IMR-90 (cell line): ENCODE data around the gene BRD1. TPM values are rescaled to one million over a fixed set of nuclear protein-coding genes. Genes with fewer than 3 reads are reported as not detected.
A peak's percentile ranks its signal among the peaks of the same experiment; 100 is the strongest.

Experiments used
- ATAC-seq: fragments of 200-7000 bp; cut with Tn5 transposase; 2 replicates; pipeline ENCODE4 v1.9.1; 2020; ENCODE audit warnings: low read depth, mild to moderate bottlenecking, moderate library complexity
- BruUV-seq: library from RNA; stranded (reverse); fragments of 400-500 nt; replicated peaks from 2 replicates; lab custom pipeline; 2021; lab: Mats Ljungman, UMichigan
- CTCF ChIA-PET: fragments of 300-600 bp; formaldehyde crosslinking; extraction: SDS; loops from one replicate; lab custom pipeline; 2021; ENCODE audit warnings: antibody characterized with exemption; lab: Yijun Ruan, JAX
- POLR2A ChIA-PET: fragments of 300-600 bp; sonication (Branson Sonifier 250); formaldehyde crosslinking; loops from one replicate; lab custom pipeline; 2022; ENCODE audit warnings: antibody characterized with exemption; ENCODE audit not compliant: unreplicated experiment; lab: Charles Lee
- DNase-seq: peaks from one replicate; pipeline ENCODE4 v3.0.0; 2013
- H2AFZ ChIP-seq: replicated peaks from 2 replicates; pipeline ENCODE3; 2013; ENCODE audit warnings: low read length, mild to moderate bottlenecking; ENCODE audit not compliant: poor library complexity
- H2AK5ac ChIP-seq: 2 replicates; pipeline ENCODE4 v1.6.1; 2013; ENCODE audit warnings: low read depth, low read length, inconsistent platforms
- H2AK9ac ChIP-seq: replicated peaks from 2 replicates; pipeline ENCODE3; 2013; ENCODE audit warnings: mild to moderate bottlenecking, low read depth, low read length, moderate library complexity; ENCODE audit not compliant: poor library complexity
- H2BK120ac ChIP-seq: 2 replicates; pipeline ENCODE4 v1.6.1; 2013; ENCODE audit warnings: low read depth, low read length, inconsistent platforms
- H2BK15ac ChIP-seq: 3 replicates; pipeline ENCODE4 v1.6.1; 2013; ENCODE audit warnings: low read depth, low read length, inconsistent platforms
- H2BK20ac ChIP-seq: 2 replicates; pipeline ENCODE4 v1.6.1; 2013; ENCODE audit warnings: low read depth, mild to moderate bottlenecking, inconsistent platforms, low read length, moderate library complexity
- H2BK5ac ChIP-seq: 2 replicates; pipeline ENCODE4 v1.6.1; 2013; ENCODE audit warnings: mild to moderate bottlenecking, low read depth, low read length, inconsistent platforms; ENCODE audit not compliant: poor library complexity, severe bottlenecking
- H3K14ac ChIP-seq: replicated peaks from 2 replicates; pipeline ENCODE4 v1.6.1; 2013; ENCODE audit warnings: low read depth, low read length, inconsistent platforms
- H3K18ac ChIP-seq: 2 replicates; pipeline ENCODE4 v1.6.1; 2013; ENCODE audit warnings: low read depth, low read length, control low read depth
- H3K23ac ChIP-seq: 2 replicates; pipeline ENCODE4 v1.6.1; 2013; ENCODE audit warnings: low read depth, low read length, inconsistent platforms
- H3K27ac ChIP-seq: 2 replicates; pipeline ENCODE4 v1.5.1; 2013; ENCODE audit warnings: mild to moderate bottlenecking, control low read depth, low read length; ENCODE audit not compliant: insufficient read depth
- H3K27me3 ChIP-seq: 2 replicates; pipeline ENCODE4 v1.6.1; 2013; ENCODE audit warnings: low read length; ENCODE audit not compliant: control insufficient read depth, insufficient read depth
- H3K36me3 ChIP-seq: 2 replicates; pipeline ENCODE4 v1.6.1; 2013; ENCODE audit warnings: low read length, mixed read lengths; ENCODE audit not compliant: control insufficient read depth, insufficient read depth
- H3K4ac ChIP-seq: 2 replicates; pipeline ENCODE4 v1.6.1; 2013; ENCODE audit warnings: low read depth, low read length, inconsistent platforms
- H3K4me1 ChIP-seq: 2 replicates; pipeline ENCODE4 v1.6.1; 2013; ENCODE audit warnings: low read length, mixed read lengths; ENCODE audit not compliant: control insufficient read depth, insufficient read depth
- H3K4me2 ChIP-seq: 2 replicates; pipeline ENCODE4 v1.6.1; 2013; ENCODE audit warnings: low read depth, mild to moderate bottlenecking, control low read depth, low read length, moderate library complexity
- H3K4me3 ChIP-seq: 2 replicates; pipeline ENCODE4 v1.5.1; 2013; ENCODE audit warnings: low read depth, mild to moderate bottlenecking, control low read depth, low read length, moderate library complexity; ENCODE audit not compliant: insufficient read depth
- H3K56ac ChIP-seq: 2 replicates; pipeline ENCODE4 v1.6.1; 2013; ENCODE audit warnings: low read length, inconsistent platforms; ENCODE audit not compliant: insufficient read depth; ENCODE audit errors: extremely low read depth
- H3K79me1 ChIP-seq, 2 experiments: 2 replicates each; pipeline ENCODE4 v1.6.1; 2013; ENCODE audit warnings: low read length in 2 of 2, inconsistent platforms in 1 of 2, low read depth in 1 of 2
- H3K9ac ChIP-seq: 2 replicates; pipeline ENCODE4 v1.6.1; 2013; ENCODE audit warnings: low read depth, low read length, control low read depth
- H3K9me1 ChIP-seq: 2 replicates; pipeline ENCODE4 v1.6.1; 2013; ENCODE audit warnings: low read length, inconsistent platforms; ENCODE audit not compliant: insufficient read depth
- H3K9me3 ChIP-seq: 2 replicates; pipeline ENCODE4 v1.6.1; 2013; ENCODE audit warnings: low read length; ENCODE audit not compliant: control insufficient read depth, insufficient read depth
- H4K20me1 ChIP-seq: 2 replicates; pipeline ENCODE4 v1.6.1; 2013; ENCODE audit warnings: low read length, inconsistent platforms; ENCODE audit not compliant: insufficient read depth
- H4K5ac ChIP-seq: 2 replicates; pipeline ENCODE4 v1.6.1; 2013; ENCODE audit warnings: mild to moderate bottlenecking, low read depth, low read length, control low read depth
- H4K8ac ChIP-seq, 2 experiments: 2 replicates each; pipeline ENCODE4 v1.6.1; 2013; ENCODE audit warnings: low read depth in 2 of 2, low read length in 2 of 2, control low read depth in 1 of 2, inconsistent platforms in 1 of 2
- H4K91ac ChIP-seq: 2 replicates; pipeline ENCODE4 v1.6.1; 2013; ENCODE audit warnings: low read depth, low read length, inconsistent platforms; ENCODE audit not compliant: insufficient read depth
- BHLHE40 ChIP-seq: fragments of 150-350 bp; IDR thresholded peaks from 2 replicates; pipeline ENCODE4 v1.6.1; 2016; ENCODE audit warnings: mild to moderate bottlenecking, low read depth, low read length
- CEBPB ChIP-seq: IDR thresholded peaks from 2 replicates; pipeline ENCODE4 v1.6.1; 2012; ENCODE audit warnings: low read depth, low read length, improper control_type of control experiment
- FOS ChIP-seq: fragments of 150-350 bp; IDR thresholded peaks from 2 replicates; pipeline ENCODE4 v1.6.1; 2016; ENCODE audit warnings: low read depth, low read length
- MXI1 ChIP-seq: IDR thresholded peaks from 2 replicates; pipeline ENCODE4 v1.6.1; 2012; ENCODE audit warnings: low read depth, mild to moderate bottlenecking, low read length, moderate library complexity, borderline replicate concordance
- POLR2A ChIP-seq: IDR thresholded peaks from 2 replicates; pipeline ENCODE4 v1.6.1; 2012; ENCODE audit warnings: mild to moderate bottlenecking, low read depth, low read length
- RCOR1 ChIP-seq: IDR thresholded peaks from 2 replicates; pipeline ENCODE4 v1.6.1; 2012; ENCODE audit warnings: mild to moderate bottlenecking, low read length, improper control_type of control experiment; ENCODE audit not compliant: insufficient replicate concordance
- SMC3 ChIP-seq: fragments of 150-350 bp; IDR thresholded peaks from 2 replicates; pipeline ENCODE4 v1.6.1; 2016; ENCODE audit warnings: low read depth, mild to moderate bottlenecking, antibody characterized with exemption, low read length, moderate library complexity
- WGBS, 2 experiments: methylation state at CpG; one replicate each; pipeline versions ENCODE4 v1.1.5 to v1.1.7; 2013; ENCODE audit warnings: missing lambda C conversion rate in 2 of 2; ENCODE audit not compliant: insufficient read length in 1 of 2; ENCODE audit errors: extremely low coverage in 2 of 2; 5-methylcytosine and 5-hydroxymethylcytosine counted together
- dilution Hi-C: fragments of 300-500 bp; cut with HindIII; formaldehyde crosslinking; loops from one replicate; pipeline ENCODE4 v1.14.3; 2018; ENCODE audit warnings: low sequenced_read_pairs; ENCODE audit not compliant: unreplicated experiment
- in situ Hi-C: fragments of 300-500 bp; cut with MboI; formaldehyde crosslinking; loops from 3 replicates; pipeline ENCODE4 v1.14.3; 2019; ENCODE audit warnings: low sequenced_read_pairs, inconsistent platforms, mixed read lengths
- intact Hi-C: fragments of 100-400 bp; cut with micrococcal nuclease; formaldehyde crosslinking; loops from 2 replicates; pipeline ENCODE4 v1.10.0; 2022
- polyA plus RNA-seq, 3 experiments: library from polyadenylated mRNA; depleted of rRNA; stranded (reverse); fragments of >200 nt; gene quantifications; 2 replicates each; pipeline ENCODE4 v1.2.3, GENCODE V29; 2012; ENCODE audit warnings: low replicate concordance in 1 of 3
- total RNA-seq: library from RNA; depleted of rRNA; stranded (reverse); fragments of >200 nt; gene quantifications from 2 replicates; pipeline ENCODE4 v1.2.3, GENCODE V29; 2012
- TF ChIP-seq, protein P1 (sequence below): fragments of 150-350 bp; IDR thresholded peaks from 2 replicates; pipeline ENCODE4 v1.6.1; 2016; ENCODE audit warnings: low read depth, mild to moderate bottlenecking, low read length, moderate library complexity, borderline replicate concordance
- TF ChIP-seq, protein P2 (sequence below): conservative IDR thresholded peaks from 2 replicates; pipeline ENCODE4 v1.5.1; 2012; ENCODE audit warnings: mild to moderate bottlenecking, low read depth, low read length, improper control_type of control experiment

BRD1 gene
- total and polyA plus RNA-seq, 2 of the 4 experiments (the other 2 are of a cell fraction) = 10.0 to 10.6 TPM

DNA sequence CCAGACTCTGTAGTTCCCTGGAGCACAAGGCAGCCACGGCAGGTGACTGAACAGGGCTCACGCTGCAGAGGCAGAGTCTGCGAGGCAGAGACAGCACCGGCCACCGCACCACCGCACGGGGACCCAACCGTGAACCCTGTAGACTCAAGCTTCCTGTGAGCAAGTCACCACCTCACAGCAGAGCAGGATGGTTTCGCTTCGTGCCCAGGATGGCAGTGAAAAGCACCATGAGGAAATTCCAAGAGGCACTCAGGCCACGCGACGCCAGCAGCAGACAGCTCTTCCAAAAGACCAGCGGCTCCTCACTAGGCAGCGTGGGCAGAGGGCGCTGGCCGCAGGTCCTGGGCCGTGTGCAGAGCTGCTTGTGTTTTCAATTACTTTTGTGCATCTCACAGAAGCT is 24.5 kb downstream of the BRD1 start:
- H3K27ac ChIP-seq = no peak overlapping the region
- no peak overlapping the region for H3K4me2 ChIP-seq
- H3K18ac ChIP-seq = no peak overlapping the region
- no peak for ATAC-seq
- peaks cover 2% of the 10 kb centered on the region; the same call in 1 of the 2 replicates for H3K9me1 ChIP-seq
- H3K4me3 ChIP-seq = no peak overlapping the region
- H2AK9ac ChIP-seq = peak overlapping the region; percentile 9
- H4K91ac ChIP-seq = no peak overlapping the region
- CTCF ChIA-PET = no interaction called here
- no peaks in the 10 kb centered on the region; the same call in 1 of the 2 replicates for H3K9me3 ChIP-seq
- H3K27me3 ChIP-seq = no peaks in the 10 kb centered on the region
- dilution Hi-C loops = no loop called here
- H2BK120ac ChIP-seq = no peak overlapping the region
- TF ChIP-seq POLR2A = no peak
- no peak for TF ChIP-seq SMC3
- TF ChIP-seq, protein P1, sequence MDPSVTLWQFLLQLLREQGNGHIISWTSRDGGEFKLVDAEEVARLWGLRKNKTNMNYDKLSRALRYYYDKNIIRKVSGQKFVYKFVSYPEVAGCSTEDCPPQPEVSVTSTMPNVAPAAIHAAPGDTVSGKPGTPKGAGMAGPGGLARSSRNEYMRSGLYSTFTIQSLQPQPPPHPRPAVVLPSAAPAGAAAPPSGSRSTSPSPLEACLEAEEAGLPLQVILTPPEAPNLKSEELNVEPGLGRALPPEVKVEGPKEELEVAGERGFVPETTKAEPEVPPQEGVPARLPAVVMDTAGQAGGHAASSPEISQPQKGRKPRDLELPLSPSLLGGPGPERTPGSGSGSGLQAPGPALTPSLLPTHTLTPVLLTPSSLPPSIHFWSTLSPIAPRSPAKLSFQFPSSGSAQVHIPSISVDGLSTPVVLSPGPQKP = no peak
- TF ChIP-seq, protein P2, sequence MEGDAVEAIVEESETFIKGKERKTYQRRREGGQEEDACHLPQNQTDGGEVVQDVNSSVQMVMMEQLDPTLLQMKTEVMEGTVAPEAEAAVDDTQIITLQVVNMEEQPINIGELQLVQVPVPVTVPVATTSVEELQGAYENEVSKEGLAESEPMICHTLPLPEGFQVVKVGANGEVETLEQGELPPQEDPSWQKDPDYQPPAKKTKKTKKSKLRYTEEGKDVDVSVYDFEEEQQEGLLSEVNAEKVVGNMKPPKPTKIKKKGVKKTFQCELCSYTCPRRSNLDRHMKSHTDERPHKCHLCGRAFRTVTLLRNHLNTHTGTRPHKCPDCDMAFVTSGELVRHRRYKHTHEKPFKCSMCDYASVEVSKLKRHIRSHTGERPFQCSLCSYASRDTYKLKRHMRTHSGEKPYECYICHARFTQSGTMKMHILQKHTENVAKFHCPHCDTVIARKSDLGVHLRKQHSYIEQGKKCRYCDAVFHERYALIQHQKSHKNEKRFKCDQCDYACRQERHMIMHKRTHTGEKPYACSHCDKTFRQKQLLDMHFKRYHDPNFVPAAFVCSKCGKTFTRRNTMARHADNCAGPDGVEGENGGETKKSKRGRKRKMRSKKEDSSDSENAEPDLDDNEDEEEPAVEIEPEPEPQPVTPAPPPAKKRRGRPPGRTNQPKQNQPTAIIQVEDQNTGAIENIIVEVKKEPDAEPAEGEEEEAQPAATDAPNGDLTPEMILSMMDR = no peak
- TF ChIP-seq BHLHE40 = no peak
- no peak for TF ChIP-seq MXI1
- no peak for TF ChIP-seq CEBPB
- no peak for TF ChIP-seq FOS
- TF ChIP-seq RCOR1 = no peak
- no peak overlapping the region for H3K9ac ChIP-seq
- H4K8ac ChIP-seq = no peak overlapping the region
- H3K4me1 ChIP-seq = peaks cover 2% of the 10 kb centered on the region; the same call in 1 of the 2 replicates
- no peak overlapping the region for H2AFZ ChIP-seq
- H3K56ac ChIP-seq = no peak overlapping the region
- BruUV-seq = no TSS peak
- H2BK15ac ChIP-seq = no peak overlapping the region
- H3K36me3 ChIP-seq = peaks cover 51% of the 10 kb centered on the region
- H4K5ac ChIP-seq = no peak overlapping the region
- 97% methylated on average over 12 of the region's 18 CpGs; no CpG with 5 or more reads in 1 of the 2 experiments for WGBS, 2 experiments
- POLR2A ChIA-PET = no interaction called here
- peaks cover 95% of the 10 kb centered on the region for H4K20me1 ChIP-seq
- intact Hi-C loops = no loop called here
- H2AK5ac ChIP-seq = no peak overlapping the region
- no peak overlapping the region for H3K4ac ChIP-seq
- no peak overlapping the region for H2BK20ac ChIP-seq
- peaks cover 10 to 65% of the 10 kb centered on the region in 2 experiments for H3K79me1 ChIP-seq
- H3K23ac ChIP-seq = no peak overlapping the region
- in situ Hi-C loops = loop anchor here (25.0 kb wide), 2 partner anchors 109 to 409 kb away; partner anchors contain the start of genes ALG12, CRELD2 and SELENOO
- no peak overlapping the region for H2BK5ac ChIP-seq
- no peak overlapping the region for H3K14ac ChIP-seq
- DNase-seq = no peak
